ENCODE results near the gene CASTOR1.
"Not testable (repeated sequence)": the region's sequence is repeated elsewhere in the genome, so short reads cannot be mapped to it uniquely, and the experiment has no call there.

CASTOR1 gene

DNA sequence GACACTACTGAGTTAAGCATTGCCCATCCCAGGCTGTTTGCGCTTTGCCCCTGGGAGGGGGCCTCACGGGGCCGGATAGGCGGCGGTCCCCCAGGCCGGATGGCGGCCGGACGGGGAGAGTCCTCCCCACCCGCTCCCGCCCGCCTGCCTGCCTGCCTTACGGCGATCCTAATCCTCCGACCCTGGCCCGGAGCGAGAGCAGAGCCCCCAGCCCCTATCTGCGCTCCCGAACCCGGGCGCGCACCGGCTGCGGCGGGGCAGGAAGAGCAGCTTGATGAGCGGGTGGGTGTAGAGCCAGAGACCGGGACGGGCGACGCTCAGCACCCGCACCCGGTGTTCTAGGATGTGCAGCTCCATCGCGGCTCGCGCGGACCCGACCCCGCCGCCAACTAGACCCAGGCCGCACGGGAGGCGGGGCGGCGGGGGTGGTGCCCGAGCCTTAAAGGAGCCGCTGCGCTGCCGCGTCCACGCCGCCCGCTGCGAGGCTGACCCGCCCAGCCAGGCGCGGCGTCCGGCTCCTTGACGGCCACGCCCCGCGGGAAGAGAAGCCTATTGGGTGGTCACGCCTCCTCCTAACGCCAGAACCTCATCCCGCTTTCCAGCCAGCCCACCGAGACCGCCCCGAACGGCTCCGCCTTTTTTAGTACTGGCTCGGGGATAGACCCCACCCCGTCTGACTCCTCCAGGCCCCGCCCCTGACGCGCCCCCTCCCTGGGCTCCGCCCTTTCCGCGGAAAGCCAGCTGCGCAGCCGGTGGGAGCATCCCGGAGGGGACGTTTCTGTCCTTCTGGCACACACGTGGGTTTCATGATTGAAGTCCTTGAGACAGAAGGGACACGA is at the start of gene CASTOR1:
TSS of gene CASTOR1 (minus strand) at position 365 of the 839 bp plus-strand sequence. CDS start at position 357, 8 bp downstream.
- DNase-seq: peak; percentile 90

DNA sequence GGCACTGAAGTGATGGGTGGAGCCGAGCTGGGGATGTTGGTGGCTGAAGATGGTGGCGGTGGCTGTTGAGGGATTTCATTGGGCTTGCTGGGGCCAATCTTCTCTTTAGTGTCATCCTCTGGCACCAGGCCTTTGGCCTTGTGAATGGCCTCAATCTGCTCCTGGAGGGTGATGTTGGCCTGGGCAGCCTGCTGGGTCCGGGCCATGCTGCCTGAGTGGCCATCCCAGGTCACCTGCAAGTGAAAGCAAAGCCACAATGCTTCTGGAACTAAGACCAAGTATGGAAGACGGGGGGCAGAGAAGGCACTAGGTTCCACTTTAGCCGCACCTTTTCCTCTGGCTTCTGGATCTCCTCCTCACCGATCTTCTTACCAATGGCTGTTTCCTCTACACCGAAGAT is 49.5 kb upstream of the CASTOR1 start:
- no peak for DNase-seq

DNA sequence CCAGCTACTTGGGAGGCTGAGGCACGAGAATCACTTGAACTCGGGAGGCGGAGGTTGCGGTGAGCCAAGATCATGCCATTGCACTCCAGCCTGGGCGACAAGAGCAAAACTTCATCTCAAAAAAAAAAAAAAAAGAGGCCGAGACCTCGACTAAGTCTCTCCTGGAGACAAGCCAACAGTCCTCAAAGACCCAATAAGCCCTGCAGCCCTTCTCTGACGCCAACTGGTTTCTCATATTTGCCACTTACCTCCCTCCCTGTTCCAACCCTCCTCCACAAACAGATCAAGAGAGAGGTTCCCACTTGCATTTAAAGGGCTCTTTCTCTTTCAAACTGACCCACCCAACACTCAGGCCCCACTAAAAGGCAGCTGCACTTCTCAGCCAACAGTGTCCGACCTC is 49.0 kb upstream of the CASTOR1 start:
- DNase-seq: not testable (repeated sequence)

DNA sequence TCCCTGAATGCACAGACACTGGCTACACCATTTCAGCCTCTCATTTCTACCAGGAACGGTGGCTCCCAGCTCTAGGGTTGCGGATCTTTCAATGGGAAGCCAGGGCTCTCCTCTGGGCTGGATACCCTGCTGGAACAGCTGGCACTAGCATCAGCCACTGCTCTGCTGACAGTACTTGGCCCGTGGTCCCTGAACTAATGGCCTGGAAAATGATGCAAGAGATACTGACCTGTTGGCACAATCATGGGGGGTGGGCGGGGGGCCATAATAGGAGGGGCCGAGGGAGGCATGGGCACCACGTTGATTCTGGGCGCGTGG is 48.1 kb upstream of the CASTOR1 start:
- no peak for DNase-seq

DNA sequence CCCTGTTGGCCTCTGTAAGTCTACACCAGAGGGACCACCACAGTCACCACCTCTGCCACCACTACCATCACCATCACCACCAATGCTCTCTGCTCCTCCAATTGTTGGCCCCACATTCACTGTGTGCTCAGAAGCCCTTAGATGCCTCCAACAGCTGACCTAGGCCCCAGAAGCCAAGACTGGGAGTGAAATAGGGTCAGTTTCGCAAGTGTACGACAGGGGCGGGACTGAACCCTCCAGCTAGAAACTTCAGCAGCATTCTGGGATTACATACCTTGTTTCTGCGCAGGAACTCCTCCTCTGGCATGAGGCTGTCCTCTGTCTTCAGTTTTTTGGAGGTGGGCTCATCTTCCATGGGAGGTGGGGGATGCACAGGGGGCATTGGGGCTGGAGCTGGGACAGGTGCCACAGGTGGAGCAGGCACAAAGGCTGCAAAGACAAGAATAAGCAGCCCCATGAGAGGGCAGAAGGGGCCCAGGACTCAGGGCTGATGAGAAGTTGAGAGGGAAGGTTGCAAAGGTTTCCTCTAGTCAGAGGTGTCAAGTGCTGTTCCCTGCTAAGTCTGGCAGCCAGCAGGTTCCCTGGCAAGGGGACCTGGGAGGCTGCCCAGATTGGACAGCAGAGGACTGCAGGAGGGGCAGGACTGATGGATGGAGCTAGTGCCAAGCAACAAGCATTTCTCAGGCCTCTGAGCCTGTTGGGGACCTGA is 47.6 kb upstream of the CASTOR1 start:
- DNase-seq: no peak

DNA sequence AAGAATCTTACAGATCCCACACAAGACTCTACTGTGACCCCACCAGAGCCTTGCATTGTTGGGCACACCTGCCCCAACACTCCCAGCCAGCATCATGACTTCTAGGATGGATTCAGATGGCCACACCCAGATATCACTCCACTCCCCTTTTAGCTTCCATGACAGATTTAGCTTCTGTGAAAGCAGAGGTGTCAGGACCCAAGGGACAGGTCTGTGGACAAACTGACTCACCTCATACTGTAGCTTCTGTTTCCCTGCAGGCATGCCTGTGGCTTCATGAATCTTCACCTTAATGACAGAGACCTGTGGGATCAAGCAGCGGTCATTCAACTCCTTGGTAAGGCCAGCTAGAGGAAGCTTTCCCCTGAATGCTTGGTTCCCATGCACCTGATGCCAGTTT is 45.9 kb upstream of the CASTOR1 start:
- no peak for DNase-seq

DNA sequence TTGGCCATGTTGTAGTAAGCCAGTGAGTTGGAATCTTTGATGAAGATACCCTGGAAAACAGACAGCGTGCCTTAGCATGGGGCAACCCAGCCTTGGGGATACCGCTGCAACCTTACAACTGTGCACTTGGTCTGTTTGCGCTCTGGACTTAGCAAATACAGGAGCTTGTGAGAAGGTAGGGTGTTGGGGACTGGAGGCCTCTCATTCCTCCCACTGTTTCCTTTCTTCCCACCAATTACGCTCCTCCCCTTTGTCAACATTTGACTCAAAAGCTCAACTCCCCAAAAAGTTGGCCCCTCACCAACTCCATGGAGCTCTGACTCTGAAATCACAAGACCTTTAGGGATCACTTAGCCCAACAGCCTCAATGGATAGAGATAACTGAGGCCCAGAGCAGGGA is 45.3 kb upstream of the CASTOR1 start:
- no peak for DNase-seq

DNA sequence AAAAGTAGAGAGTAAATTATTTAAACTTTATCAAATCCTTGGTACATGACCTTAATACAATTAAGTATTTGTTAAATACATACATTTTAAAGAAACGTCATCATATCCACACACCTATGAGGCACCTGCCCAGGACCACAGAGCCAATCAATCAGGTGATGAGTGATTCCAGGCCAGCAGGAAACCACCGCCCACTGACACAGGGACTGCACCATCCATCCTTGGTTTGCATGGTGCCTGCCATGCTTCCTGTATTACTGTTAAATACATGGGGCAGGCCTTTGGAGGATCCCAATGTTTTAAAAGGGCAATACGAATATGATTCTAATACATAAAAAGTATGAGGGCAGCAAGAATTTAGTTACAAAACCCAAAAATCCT is 44.4 kb upstream of the CASTOR1 start:
- no peak for DNase-seq

DNA sequence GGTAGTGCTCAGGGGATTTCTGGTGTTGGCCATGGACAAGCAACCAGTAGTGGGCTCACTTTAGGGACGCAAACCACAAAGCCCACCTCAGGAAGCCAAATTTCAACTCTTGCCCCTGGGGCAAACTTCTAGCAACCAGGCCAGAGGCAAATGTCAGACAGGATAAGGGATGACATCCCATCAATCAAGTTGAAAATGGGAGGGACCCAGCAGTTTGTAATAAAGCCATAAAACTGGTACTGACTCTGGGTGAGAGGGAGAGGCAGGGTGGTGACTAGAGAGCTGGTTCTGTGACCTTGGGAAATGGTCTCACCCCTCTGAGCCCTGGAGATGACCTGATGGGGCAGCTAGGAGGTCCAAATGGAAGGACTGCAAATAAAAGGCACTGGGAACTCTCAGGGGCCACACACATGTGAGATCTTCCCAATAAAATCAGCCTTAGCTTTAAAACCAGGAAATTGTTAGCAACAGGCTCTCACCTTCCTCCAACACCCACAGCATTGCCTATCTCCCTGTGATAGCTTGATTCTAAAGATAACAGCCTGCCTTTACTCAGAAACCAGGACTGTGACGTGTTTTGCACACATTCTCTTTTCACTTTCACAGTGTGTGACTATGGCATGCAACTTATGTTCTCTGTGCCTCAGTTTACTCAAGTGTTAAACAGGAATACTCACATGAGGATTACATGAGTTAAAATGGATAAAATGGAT is 43.8 kb upstream of the CASTOR1 start:
- no peak for DNase-seq

DNA sequence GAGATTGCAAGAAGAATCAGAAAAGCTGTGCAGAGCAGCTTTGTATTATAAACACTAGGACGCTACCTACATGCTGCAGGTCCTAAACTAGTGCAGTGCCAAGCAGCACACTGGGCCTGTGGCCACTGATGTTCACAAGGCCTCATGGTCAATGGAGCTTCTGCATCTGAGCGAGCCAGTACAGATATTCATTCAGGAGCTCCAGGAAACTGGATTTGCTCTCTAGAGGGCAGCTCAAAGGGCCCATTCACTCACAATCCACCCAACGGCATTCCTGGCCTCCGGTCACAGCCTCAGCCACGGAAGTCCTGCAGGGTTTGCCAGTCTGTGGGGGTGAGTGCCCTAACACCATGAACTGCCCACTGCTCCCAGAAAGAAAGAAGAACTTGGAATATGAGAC is 43.2 kb upstream of the CASTOR1 start:
- DNase-seq: no peak

DNA sequence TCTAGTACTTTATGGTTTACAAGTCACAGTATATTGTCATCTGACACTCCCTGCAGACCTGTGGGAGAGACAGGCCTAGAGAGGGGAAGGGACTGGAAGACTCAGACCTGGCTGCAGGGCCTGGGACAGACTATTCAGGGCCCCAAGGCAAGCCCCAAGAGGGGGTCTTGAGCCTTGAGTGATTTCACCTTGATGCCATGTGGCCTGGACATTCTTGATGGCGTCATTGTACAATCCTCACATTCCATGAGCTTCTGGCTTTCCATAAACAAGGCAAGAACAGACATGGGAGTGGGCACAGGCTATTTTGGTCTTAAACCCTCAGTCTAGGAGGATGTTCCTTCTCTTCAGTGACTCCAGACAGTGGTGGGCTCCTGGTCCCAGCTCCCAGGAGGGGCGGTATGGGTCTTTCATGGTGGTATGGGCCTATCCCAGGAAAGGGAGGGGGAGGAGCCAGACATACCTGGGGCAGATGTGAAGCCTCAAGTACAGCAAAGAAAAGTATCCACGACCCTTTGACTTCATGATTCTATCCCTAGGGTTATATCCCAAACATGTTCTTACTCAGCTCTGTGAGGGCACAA is 39.3 kb upstream of the CASTOR1 start:
- no peak for DNase-seq

DNA sequence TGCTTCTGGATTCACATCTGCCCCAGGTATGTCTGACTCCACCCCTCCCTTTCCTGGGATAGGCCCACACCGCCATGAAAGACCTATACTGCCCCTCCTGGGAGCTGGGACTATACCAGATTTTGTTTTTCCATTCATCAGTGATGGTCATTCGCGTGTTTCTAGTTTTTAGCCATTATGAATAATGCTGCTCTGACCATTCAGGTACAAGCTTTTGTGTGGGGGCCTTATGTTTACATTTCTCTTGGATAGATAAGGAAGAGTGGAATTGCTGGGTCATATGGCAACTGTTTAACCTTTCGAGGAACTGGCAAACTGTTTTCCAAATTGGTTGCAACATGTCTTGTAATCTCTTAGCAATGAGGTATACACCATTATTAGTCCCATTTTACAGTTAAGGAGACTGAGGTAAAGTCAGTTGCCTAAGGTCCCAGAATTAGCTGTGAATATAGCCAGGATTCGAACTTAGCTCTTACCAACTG is 38.6 kb upstream of the CASTOR1 start:
- DNase-seq: no peak

DNA sequence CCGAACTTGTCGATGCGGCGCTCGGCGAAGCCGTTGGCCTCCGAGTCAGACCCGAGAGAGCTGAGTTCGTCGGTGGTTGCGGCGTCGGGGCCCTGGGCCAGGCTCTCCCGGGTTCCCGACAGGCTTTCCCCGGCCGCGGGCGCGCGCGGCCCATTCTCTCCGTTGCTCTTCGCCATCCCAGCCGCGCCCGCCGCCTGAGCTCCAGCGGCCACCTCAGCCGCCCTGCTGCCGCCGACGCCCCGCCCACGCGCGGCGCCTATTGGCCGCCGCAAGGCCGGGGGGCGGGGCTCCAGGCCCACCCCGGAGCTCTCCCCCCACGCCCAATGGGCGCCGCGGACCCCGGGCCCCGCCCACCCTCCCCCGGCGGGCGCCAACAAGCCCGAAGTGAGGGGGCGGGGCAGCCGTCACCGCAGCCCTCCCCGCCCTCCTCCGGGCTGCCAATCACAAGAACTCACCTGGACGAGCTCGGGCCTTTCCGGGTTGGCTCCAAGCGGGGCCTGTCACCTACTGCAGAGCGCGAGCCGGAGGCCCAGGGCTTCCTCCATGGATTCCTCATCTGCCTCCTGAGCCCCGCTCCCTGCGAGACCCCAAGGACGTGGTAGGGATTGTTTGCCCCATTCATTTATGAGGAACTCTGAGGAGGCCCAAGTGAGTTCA is 37.5 kb upstream of the CASTOR1 start, which contains the start of gene TBC1D10A:
TSS of gene TBC1D10A (minus strand) at position 236 of the 657 bp plus-strand sequence. CDS start at position 176, 60 bp downstream.
- peak; percentile 86 for DNase-seq

DNA sequence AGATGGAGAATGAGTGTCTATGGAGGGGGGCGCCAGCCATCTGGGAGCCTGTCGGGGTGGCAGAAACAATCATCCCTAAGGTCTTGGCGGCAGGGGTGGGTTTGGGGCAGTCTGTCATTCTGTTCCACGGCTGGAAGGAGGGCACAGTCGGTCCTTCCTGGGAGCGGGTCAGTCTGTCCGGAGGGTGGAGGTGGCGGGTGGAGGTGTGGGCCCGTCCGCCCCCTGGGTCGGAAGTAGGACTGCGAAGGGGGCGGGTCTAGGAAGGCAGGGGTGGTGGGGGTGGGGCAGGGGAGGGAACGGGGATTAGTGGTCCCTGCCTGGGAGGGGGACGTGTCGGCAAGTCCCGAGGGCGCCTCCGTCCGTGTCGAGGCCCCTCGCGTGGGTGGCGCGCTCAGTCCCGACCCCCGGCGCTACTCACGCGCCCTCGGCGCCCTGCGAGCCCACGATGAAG is 37.0 kb upstream of the CASTOR1 start:
- DNase-seq: no peak

DNA sequence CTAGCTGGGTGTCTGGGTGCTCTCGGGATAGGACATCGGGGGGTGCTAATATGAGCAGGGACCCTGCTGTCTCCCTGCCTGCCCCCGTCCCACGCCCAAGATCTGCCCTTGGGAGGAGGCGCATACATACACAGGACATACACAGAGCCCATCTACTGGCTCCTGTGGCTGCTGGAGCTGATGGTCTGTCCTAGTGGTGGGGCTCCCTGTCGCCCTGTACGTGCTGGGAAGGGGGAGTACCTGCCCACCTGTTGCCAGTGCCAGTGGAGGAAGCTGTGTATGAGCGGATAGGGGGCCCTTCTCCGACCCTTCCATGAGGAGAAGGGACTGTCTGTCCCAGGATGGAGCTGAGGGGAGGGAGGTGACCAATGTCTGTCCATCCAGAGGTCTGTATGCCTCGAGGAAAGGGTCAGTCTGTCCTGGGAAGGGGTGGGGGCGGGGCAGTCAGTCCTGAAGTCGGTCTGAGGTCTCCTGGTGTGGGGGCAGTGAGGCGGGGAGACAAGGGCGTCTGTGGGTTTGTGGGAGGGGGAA is 36.5 kb upstream of the CASTOR1 start:
- DNase-seq: no peak

DNA sequence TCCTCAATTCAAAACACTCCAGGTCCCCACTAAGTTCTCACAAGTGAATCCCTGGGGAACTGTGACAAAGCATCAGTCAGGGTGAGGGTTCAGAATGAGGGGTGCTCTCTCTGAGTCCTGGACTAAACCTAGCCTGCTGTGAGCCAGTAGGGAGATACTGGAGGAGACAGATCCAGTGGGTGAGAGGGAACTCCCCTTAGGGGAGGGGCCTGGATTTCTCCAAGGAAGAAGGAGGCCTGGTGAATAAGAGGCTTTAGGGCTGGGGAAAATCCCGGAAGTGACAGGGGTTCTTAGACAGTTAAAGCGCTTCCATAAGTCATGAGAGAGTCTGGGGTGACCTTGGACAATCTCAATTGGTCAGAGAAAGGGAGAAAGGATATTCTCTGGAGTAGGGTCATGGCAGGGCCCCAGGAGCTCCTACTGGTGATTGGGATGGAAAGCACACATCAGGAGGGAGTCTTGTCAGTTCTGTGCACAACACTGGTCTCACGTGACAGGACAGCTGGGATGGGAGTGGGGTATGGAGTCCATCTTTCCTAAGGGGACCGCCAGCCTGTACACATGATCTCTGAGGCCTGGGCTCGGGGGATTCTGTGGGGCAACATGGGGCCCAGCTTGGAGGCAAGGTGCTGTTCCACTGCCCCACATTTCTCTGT is 35.9 kb upstream of the CASTOR1 start:
- no peak for DNase-seq

DNA sequence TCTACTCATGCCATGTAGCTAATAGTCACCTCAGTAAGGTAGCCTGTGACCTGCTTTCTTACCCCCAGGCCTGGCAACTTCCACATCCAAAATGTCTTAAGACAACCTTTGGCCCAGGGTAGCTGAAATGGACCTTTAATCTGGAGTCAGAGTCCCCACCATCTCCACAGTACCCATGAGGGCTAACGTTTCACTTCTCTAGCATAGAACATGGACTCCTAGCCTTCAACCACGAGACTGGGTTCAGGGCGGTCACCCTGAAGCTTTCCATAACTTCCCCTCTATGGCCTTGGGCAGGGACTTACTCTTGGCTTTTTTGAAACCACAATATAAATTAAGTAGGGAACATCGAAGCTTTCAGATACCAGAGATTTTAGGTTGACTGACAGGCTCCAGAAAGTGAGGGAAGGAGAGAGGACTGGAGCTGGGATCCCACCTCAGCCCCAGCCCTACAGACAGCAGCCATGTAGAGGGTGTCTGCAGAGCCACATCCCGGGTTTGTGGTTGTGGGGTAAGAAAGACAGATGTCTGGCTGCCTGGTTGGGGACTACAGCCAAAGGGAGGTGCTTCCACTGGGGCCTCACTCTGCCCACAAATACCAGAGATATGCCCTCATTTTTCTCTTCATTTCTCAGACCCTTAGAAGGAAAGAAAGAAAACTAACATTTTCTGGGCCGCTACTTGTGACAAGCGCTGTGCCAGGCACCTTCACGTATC is 34.9 kb upstream of the CASTOR1 start:
- DNase-seq: no peak

DNA sequence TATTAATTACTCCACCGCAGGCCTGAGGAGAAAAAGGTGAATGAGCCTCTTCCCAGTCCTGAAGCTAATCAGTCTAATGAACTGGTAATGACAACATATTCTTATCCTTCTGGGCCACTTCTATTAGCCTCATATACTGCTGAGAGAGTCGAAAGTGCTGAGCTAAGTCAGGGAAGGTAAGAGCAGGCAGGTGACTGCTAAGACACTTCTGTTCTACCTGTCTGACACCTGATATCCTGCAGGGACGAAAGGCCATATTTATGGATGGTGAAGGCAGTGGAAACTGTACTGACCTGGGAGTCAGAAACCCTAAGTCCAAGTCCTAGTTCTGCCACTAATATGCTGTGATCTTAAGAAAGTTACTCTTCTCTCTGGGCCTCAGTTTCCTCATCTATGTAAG is 33.9 kb upstream of the CASTOR1 start:
- DNase-seq: no peak

DNA sequence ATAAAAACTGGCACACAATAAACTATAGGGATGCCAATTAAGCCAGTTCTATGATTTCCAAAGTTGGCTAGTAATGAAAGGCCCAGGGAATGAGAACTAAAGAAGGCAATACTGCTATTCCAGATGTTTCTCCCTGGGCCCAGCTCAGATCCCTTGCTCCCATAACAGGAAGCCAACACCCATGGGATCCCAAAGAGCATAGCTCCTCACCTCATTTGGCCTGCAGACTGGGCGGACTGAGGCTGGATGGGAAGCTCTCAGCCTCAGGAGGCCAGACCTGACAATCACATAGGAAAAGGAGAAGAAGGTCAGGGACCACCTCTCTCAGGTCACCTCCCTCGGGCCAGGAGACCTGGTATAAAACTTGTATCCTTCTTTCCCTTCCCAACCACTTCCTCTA is 32.2 kb upstream of the CASTOR1 start:
- DNase-seq: no peak

DNA sequence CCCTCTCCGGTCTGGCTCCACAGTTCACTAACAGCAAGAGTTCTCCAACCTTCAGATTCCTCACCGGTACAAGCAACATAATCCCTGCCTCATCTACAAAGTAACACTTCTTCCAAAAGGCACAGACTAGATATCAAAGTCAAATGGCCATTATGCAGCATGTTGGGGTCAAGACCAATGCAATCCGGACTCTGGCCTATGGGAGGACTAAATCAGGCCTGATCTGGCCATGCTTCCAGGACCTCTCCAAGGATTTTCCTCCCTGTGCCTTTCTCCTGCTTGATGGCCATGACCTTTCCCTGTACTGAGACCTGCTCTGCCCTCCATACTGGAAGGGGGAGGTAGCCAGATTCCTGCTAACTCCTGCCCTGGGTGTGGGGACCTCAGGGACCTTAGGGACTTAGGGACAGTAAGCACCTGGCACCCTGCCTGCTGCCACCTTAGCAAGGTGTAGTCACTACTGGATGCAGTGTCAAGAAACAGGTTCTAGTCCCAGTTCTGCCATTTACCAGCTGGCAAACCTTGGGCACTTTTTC is 30.8 kb upstream of the CASTOR1 start:
- no peak for DNase-seq
